UCSD-AML1 (cell line): ENCODE data around the gene FHAD1.
A peak's percentile ranks its signal among the peaks of the same experiment; 100 is the strongest.

ENCODE experiments used
- DNase-seq: peaks from one replicate; lab custom pipeline; 2025; ENCODE audit not compliant: unreplicated experiment; lab: John Stamatoyannopoulos, UW

Gene FHAD1

GRCh38 chr1:15393475-15394257 lies 146.6 kb downstream of the FHAD1 start:
- no peak for DNase-seq

GRCh38 chr1:15394258-15394690 lies 147.3 kb downstream of the FHAD1 start:
- no peak for DNase-seq

- no peak for DNase-seq
These were observed 150.2 kb downstream of the FHAD1 start for GRCh38 chr1:15397236-15397635.

DNA sequence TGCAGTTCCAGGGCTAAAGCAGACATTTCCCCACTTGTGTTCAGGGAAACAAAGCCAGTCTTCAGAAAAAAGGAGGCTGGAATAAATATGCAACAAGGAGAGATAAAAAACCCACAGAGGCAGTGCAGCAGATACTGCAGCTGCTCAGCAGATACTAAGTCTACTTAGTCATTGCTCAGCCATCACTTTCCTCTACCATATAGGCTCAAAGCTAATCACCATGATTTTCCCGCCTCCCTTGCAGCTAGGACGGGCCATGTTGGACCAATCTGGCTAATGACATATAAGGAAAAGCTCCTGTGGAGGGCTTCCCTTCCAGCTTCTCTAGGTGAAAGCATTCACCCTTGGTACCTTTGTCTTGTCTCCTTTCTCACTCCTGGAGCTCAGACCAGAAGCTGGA lies 152.7 kb downstream of the FHAD1 start:
- DNase-seq: no peak

DNA sequence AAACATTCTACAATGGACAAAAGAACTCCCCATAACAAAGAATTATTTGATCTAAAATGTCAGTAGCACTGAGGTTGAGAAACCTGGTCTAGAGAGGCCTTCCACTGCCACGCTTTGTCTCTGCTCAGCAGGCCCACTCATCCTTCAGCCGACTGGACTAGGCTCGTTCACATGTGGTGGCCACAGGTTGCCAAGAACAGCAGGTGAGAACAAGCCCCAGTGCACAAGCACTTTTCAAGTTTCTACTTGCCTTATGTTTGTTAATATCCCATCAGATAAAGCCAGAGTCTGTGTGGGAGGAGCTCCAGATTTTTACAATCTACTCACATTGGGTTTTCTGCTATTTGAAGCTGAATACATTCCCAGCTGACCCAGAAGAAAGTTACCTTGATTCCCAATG lies 153.6 kb downstream of the FHAD1 start:
- no peak for DNase-seq

DNA sequence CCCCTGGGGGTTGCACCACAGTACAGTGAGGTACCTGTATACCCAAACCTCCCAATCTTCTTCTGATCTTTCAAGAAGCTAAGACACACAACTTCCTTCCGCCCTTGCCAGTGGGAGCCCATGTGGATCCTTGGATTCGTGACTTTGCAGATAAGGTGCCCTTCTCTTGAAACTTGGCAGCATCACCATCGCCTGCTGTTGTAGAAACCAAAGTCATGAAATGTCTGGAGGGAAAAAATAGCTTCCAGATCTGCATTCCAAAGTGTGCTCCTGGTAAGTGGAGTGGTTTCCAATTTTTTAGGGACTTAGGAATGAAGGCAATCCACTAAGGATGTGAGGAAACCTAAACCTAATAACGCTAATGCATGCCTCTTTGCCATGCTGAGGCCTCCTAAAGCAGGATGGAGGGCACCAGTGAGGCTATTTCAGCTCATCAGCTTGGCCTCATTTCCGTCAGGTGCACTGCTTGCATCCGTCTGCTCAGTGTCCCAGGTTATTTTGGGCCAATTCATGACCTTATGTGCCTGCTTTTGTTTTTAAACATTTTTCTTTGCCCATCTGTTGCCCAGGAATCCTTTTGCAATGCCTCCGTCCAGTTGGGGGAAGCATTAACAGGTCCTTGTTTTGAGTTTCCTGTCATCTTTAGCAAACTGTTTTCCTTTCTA lies 154.5 kb downstream of the FHAD1 start:
- DNase-seq: no peak

DNA sequence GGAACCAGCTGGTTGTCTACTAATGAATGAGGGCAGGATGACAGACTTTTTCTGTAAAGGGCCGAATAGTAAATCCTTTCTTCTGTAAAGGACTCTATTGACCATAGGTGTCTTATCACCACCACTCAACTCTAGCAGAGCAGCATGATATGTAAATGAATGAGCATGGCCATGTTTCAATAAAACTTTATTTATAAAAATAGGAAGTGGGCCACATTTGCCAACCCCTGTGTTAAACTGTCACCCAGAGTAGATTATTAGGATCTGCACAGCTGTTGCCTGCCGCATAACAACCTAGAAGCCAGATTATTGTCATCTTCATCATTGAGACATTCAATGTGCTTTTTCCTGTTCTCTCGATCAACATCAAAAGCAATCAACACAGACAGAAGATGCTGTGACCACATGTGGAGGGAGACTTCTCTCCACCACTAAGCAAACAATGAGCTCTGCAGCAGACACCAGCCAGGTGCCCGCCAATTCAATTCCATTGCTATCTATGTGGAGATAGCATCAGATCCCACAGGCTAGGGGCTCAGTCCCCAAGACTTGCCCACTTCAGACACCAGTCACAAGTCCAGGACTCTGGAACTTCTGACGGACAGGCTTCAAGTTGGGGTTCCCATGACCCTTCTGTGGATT lies 155.9 kb downstream of the FHAD1 start:
- no peak for DNase-seq

DNA sequence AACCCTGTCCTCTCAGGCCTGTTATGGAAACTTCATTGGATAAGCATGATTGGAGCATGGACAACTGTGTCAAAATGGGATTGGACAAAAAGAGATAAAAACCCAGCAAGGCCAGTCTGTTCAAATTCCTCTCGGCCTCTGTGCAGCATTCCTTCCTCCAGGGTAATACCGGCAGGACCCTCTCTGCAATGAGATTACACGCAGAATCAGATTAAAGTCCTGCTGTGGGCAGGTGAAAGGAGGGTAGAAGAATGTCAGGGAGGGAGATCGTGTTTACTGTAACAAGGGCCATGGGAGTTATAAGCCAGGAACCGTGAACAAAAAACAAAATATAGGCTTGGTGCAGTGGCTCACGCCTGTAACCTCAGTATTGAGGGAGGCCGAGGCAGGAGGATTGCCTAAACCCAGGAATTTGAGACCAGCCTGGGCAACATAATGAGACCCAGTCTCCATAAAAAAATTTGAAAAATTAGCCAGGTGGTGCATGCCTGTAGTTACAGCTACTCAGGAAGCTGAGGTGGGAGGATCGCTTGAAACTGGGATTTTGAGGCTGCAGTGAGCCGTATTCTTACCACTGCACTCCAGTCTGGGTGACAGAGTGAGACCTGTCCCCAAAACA lies 157.0 kb downstream of the FHAD1 start:
- no peak for DNase-seq

- DNase-seq: no peak
These were observed 158.3 kb downstream of the FHAD1 start for GRCh38 chr1:15405106-15405850.

GRCh38 chr1:15406614-15407559 lies 159.9 kb downstream of the FHAD1 start:
- no peak for DNase-seq

GRCh38 chr1:15407580-15407979 lies 160.6 kb downstream of the FHAD1 start:
- no peak for DNase-seq

DNA sequence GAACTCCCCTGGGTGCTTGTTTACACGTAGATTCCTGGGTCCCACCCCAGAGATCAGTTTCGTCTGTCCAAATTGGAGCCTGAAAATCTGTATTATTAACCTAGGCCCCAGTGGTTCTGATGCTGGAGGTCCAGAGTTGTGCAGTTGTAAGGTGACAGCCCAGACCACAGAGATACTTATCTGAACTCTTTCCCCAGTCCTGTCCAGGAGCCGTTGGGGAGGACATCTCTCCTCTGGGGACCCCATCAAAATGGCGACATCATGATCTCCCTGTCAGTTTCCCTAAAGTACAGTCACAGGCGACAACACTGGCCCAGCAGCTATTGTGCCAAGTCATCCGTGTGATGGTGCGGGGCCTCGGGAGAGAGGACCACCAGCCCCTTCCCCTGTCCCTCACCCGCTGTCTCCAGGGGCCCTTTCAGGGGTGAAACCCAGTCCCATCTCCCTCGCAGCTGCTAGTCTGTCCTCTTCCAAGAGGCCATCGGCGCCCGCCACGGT lies 161.9 kb downstream of the FHAD1 start:
- DNase-seq: no peak

DNA sequence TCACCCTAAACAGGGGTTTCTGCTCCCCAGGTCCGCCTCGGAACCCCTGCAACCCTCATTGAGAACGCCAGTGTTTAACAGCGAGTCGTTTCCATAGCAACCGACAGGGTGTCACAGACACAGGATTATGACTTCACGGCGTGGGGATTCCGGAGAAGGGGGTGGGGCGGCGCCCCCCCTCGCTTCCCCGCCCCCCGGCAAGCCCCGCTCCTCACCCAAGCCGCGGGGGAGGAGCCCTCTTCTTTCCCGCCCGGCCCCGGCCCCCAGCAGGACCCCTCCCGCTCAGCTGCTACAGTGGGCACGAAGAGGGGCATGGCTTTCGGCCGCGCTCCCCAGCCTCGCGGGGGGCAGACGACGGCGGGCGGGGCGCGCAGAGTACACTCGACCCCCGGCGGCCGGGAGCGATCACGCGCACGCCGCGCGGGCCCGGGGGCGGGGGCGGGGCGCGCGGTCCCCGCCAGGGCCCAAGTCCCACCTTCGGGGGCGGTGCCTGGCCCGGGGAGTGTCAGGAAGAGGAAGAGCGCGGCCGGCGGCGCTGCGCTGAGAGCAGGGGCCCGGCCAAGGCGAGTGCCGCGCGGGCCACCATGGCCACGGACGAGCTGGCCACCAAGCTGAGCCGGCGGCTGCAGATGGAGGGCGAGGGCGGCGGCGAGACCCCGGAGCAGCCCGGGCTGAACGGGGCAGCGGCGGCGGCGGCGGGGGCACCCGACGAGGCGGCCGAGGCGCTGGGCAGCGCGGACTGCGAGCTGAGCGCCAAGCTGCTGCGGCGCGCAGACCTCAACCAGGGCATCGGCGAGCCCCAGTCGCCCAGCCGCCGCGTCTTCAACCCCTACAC lies 162.6 kb downstream of the FHAD1 start, which contains the start of gene EFHD2:
EFHD2 (plus strand) TSS at position 501 of the 835 bp plus-strand sequence; CDS start at position 585, 84 bp downstream.
- peak; percentile 82 for DNase-seq

- no peak for DNase-seq
These were observed 163.3 kb downstream of the FHAD1 start for GRCh38 chr1:15410223-15410883.

GRCh38 chr1:15410884-15411245 lies 163.8 kb downstream of the FHAD1 start:
- no peak for DNase-seq

GRCh38 chr1:15411593-15412137 lies 164.6 kb downstream of the FHAD1 start:
- peak; percentile 78 for DNase-seq

GRCh38 chr1:15412175-15412800 lies 165.3 kb downstream of the FHAD1 start:
- DNase-seq: no peak
